ENCODE results near the gene ROBO2. TPM values are rescaled to one million over a fixed set of nuclear protein-coding genes. Genes with fewer than 3 reads are reported as not detected.

The ROBO2 gene
- total RNA-seq, 1 donor from 2014 or later = 8.9 TPM

DNA sequence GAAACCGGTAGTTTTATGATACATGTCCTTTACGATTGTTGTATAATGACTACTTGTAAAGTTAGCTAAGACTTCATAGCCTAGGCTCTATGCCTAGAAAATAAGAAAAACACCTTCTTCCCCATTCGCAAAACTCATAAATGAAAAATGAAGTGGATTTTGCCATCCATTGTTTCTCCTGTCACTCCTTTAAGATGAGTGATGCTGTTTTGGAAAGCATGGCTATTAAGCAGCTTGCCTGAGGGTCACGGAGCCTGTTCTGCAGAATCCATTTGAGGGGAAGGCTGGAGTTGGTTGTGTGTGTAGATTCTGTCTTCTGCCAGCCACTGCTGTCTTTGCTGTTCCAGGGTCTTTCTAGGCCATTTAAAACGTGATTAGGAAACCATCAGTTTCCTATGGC lies 31.5 kb downstream of the ROBO2 start:
- Histone ChIP-seq H3K9me3 (ENCODE audit: control insufficient read depth in 3 of 3, low read length in 3 of 3) (no peaks in the 10 kb centered on the region), H3K4me1 (ENCODE audit: control insufficient read depth in 3 of 3, insufficient read depth in 3 of 3, low read length in 3 of 3) (no peaks in the 10 kb centered on the region), H3K27me3 (ENCODE audit: control insufficient read depth in 3 of 3, insufficient read depth in 3 of 3, low read length in 3 of 3) (no peaks in the 10 kb centered on the region), H3K36me3 (ENCODE audit: control insufficient read depth in 3 of 3, insufficient read depth in 3 of 3, low read length in 3 of 3) (no peaks in the 10 kb centered on the region), H3K27ac (ENCODE audit: low read depth, low read length) (no peak overlapping the region), H3K4me3 (ENCODE audit: low read length in 3 of 3) (no peak overlapping the region), H3K9ac (ENCODE audit: low read depth in 1 of 3, low read length in 3 of 3) (no peak overlapping the region)

DNA sequence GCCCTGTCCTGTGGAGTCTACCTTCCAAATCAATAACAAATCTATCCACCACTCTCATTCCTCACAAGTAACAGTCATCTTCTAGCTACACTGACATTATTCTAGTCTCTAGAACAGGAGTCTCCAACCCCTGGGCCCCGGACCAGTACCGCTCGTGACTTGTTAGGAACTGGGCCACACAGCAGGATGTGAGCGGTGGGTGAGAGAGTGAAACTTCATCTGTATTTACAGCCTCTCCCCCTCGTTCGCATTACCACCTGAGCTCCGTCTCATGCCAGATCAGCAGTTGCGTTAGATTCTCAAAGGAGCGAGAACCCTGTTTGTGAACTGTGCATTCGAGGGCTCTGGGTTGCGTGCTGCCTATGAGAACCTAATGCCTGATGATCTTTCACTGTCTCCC lies 31.9 kb downstream of the ROBO2 start:
- Histone ChIP-seq H3K4me1 (ENCODE audit: control insufficient read depth in 3 of 3, insufficient read depth in 3 of 3, low read length in 3 of 3) (no peaks in the 10 kb centered on the region), H3K9me3 (ENCODE audit: control insufficient read depth in 3 of 3, low read length in 3 of 3) (no peaks in the 10 kb centered on the region), H3K9ac (ENCODE audit: low read depth in 1 of 3, low read length in 3 of 3) (no peak overlapping the region), H3K36me3 (ENCODE audit: control insufficient read depth in 3 of 3, insufficient read depth in 3 of 3, low read length in 3 of 3) (no peaks in the 10 kb centered on the region), H3K27ac (ENCODE audit: low read depth, low read length) (no peak overlapping the region), H3K27me3 (ENCODE audit: control insufficient read depth in 3 of 3, insufficient read depth in 3 of 3, low read length in 3 of 3) (no peaks in the 10 kb centered on the region), H3K4me3 (ENCODE audit: low read length in 3 of 3) (no peak overlapping the region)

DNA sequence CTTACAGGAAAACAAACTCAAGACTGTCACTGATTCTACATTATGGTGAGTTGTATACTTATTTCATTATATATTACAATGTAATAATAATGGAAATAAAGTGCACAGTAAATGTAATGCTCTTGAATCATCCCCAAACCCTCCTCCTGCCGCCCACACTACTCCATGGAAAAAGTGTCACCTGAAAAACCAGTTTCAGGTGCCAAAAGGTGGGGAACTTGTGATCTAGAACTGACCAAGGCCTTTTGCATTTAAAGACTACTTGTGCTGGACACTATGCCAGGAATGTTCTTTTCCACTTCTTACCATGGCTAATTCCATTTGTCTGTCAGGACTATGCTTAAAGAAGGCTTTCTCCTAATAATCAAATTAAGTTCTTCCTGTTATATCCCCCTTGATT lies 32.3 kb downstream of the ROBO2 start:
- Histone ChIP-seq H3K9ac (ENCODE audit: low read depth in 1 of 3, low read length in 3 of 3) (no peak overlapping the region), H3K36me3 (ENCODE audit: control insufficient read depth in 3 of 3, insufficient read depth in 3 of 3, low read length in 3 of 3) (no peaks in the 10 kb centered on the region), H3K4me3 (ENCODE audit: low read length in 3 of 3) (no peak overlapping the region), H3K27ac (ENCODE audit: low read depth, low read length) (no peak overlapping the region), H3K4me1 (ENCODE audit: control insufficient read depth in 3 of 3, insufficient read depth in 3 of 3, low read length in 3 of 3) (no peaks in the 10 kb centered on the region), H3K27me3 (ENCODE audit: control insufficient read depth in 3 of 3, insufficient read depth in 3 of 3, low read length in 3 of 3) (no peaks in the 10 kb centered on the region), H3K9me3 (ENCODE audit: control insufficient read depth in 3 of 3, low read length in 3 of 3) (no peaks in the 10 kb centered on the region)

DNA sequence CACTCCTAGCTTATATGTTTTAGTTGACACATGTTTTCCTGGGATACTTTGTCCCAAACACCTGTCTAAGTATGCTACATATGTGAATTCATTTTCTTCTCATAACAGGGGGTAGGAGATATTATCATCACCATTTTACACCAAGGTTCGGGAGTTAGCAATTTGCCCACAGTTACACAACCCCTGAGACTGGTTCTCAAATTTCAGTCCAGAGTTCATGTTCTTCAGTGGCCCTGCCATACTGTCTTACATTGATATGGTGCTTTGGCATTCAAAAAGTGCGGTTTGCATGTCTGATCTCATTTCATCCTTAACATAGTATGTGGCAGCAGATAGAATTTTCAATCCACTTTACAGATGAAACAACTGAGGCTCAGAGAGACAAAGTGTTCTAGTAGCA lies 38.4 kb downstream of the ROBO2 start:
- Histone ChIP-seq H3K9me3 (ENCODE audit: control insufficient read depth in 3 of 3, low read length in 3 of 3) (no peaks in the 10 kb centered on the region), H3K36me3 (ENCODE audit: control insufficient read depth in 3 of 3, insufficient read depth in 3 of 3, low read length in 3 of 3) (no peaks in the 10 kb centered on the region), H3K9ac (ENCODE audit: low read depth in 1 of 3, low read length in 3 of 3) (no peak overlapping the region), H3K4me3 (ENCODE audit: low read length in 3 of 3) (no peak overlapping the region), H3K4me1 (ENCODE audit: control insufficient read depth in 3 of 3, insufficient read depth in 3 of 3, low read length in 3 of 3) (no peaks in the 10 kb centered on the region), H3K27me3 (ENCODE audit: control insufficient read depth in 3 of 3, insufficient read depth in 3 of 3, low read length in 3 of 3) (no peaks in the 10 kb centered on the region), H3K27ac (ENCODE audit: low read depth, low read length) (no peak overlapping the region)

DNA sequence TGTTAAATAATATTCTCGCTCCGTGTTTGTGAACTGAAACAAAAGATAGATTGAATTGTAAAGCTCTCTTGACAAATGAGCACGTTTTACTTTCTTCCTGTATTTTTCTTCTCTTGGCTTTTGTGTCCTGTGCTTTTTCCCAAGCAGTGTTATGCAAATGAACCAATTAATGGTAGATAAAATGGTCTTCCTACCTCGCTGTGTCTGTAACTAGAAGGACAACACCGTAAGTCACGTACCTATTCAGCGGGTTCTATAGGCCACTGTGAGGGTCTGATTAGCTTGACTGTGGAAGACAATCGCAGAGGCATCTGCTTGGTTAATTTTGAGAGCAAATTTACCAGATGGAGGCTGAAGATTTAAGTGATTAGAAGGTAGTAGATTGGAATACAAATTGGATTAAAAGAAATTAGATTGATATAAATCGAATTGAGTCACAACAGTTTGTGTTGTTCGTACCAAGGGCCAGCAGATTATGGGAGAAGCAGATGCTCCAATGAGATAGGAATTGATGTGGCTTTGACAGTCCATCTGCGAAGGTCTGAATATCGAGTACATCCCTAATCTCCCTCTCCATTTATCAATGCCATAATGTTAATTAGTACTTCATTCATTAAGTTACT lies 40.2 kb downstream of the ROBO2 start:
- H3K27ac ChIP-seq (ENCODE audit: low read depth, low read length) = no peak overlapping the region
- H3K9ac ChIP-seq (ENCODE audit: low read depth in 1 of 3, low read length in 3 of 3) = no peak overlapping the region
- no peak overlapping the region for H3K4me3 ChIP-seq (ENCODE audit: low read length in 3 of 3)
- H3K4me1 ChIP-seq (ENCODE audit: control insufficient read depth in 3 of 3, insufficient read depth in 3 of 3, low read length in 3 of 3) = no peaks in the 10 kb centered on the region
- H3K9me3 ChIP-seq (ENCODE audit: control insufficient read depth in 3 of 3, low read length in 3 of 3) = no peaks in the 10 kb centered on the region
- H3K27me3 ChIP-seq (ENCODE audit: control insufficient read depth in 3 of 3, insufficient read depth in 3 of 3, low read length in 3 of 3) = no peaks in the 10 kb centered on the region
- H3K36me3 ChIP-seq (ENCODE audit: control insufficient read depth in 3 of 3, insufficient read depth in 3 of 3, low read length in 3 of 3) = no peaks in the 10 kb centered on the region

DNA sequence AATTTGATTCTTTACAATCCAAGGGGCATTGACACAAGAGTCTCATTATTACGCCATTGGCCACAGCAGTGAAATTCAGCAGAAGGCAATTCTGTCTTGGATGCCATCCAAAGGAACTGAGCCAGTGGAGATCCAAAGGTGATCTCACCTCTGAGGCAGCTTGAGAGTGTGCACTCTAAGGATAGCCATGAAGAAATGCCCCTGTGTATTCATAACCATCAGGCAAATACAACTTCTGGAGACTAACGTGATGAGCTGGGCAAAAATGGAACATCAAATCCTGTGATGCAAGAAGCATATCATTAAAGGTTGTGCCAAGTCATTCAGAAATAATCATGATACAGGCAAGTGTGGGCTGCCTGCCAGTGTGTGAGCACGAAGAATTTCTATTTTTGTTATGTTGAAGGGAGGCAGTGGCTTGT lies 41.4 kb downstream of the ROBO2 start:
- Histone ChIP-seq H3K9me3 (ENCODE audit: control insufficient read depth in 3 of 3, low read length in 3 of 3) (no peaks in the 10 kb centered on the region), H3K36me3 (ENCODE audit: control insufficient read depth in 3 of 3, insufficient read depth in 3 of 3, low read length in 3 of 3) (no peaks in the 10 kb centered on the region), H3K27me3 (ENCODE audit: control insufficient read depth in 3 of 3, insufficient read depth in 3 of 3, low read length in 3 of 3) (no peaks in the 10 kb centered on the region)

DNA sequence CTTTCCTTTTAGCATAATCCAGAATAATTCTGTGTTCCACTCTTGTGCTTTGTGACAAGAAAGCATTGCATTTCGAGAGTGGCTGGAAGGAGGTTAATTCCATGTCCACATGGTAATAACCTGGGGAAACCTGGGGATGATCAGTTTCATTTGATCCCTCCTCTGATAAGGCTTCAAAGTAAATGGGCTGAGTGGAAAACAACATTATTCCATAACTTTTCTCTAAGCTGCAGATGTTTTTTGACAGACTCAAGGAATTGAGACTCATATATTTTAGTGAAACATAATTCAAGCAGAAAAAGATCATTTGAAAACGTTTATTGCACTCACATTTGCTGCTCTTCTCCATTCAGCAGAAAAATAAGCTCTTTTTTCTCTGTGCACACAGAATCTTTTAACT lies 44.6 kb downstream of the ROBO2 start:
- Histone ChIP-seq H3K9ac (ENCODE audit: low read depth in 1 of 3, low read length in 3 of 3) (no peak overlapping the region), H3K9me3 (ENCODE audit: control insufficient read depth in 3 of 3, low read length in 3 of 3) (no peaks in the 10 kb centered on the region), H3K36me3 (ENCODE audit: control insufficient read depth in 3 of 3, insufficient read depth in 3 of 3, low read length in 3 of 3) (no peaks in the 10 kb centered on the region), H3K4me1 (ENCODE audit: control insufficient read depth in 3 of 3, insufficient read depth in 3 of 3, low read length in 3 of 3) (no peaks in the 10 kb centered on the region), H3K4me3 (ENCODE audit: low read length in 3 of 3) (no peak overlapping the region), H3K27ac (ENCODE audit: low read depth, low read length) (no peak overlapping the region), H3K27me3 (ENCODE audit: control insufficient read depth in 3 of 3, insufficient read depth in 3 of 3, low read length in 3 of 3) (no peaks in the 10 kb centered on the region)

More for the DNA sequence above, 41.4 kb downstream of the ROBO2 start:
- Histone ChIP-seq H3K27ac (ENCODE audit: low read depth, low read length) (no peak overlapping the region), H3K4me3 (ENCODE audit: low read length in 3 of 3) (no peak overlapping the region), H3K9ac (ENCODE audit: low read depth in 1 of 3, low read length in 3 of 3) (no peak overlapping the region), H3K4me1 (ENCODE audit: control insufficient read depth in 3 of 3, insufficient read depth in 3 of 3, low read length in 3 of 3) (no peaks in the 10 kb centered on the region)

DNA sequence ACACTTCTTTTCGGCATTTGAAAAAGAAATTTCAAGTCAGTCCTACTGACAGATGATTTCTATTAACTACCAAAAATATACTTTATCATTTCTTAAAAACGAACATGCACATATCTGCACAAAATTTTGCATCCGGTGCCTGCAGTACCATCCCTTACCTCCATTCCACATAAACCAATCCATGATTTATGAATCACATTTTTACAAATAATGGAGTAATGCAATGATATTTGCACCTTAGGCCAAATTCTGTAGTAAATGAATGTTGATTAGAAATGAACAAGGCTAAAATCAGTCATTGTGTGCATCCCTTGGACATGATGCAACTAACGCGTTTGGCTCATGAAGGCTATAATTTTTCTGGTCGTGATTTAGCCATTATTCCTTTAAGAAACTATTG lies 46.5 kb downstream of the ROBO2 start:
- Histone ChIP-seq H3K4me3 (ENCODE audit: low read length in 3 of 3) (no peak overlapping the region), H3K9me3 (ENCODE audit: control insufficient read depth in 3 of 3, low read length in 3 of 3) (no peaks in the 10 kb centered on the region), H3K27me3 (ENCODE audit: control insufficient read depth in 3 of 3, insufficient read depth in 3 of 3, low read length in 3 of 3) (no peaks in the 10 kb centered on the region), H3K27ac (ENCODE audit: low read depth, low read length) (no peak overlapping the region), H3K4me1 (ENCODE audit: control insufficient read depth in 3 of 3, insufficient read depth in 3 of 3, low read length in 3 of 3) (no peaks in the 10 kb centered on the region), H3K36me3 (ENCODE audit: control insufficient read depth in 3 of 3, insufficient read depth in 3 of 3, low read length in 3 of 3) (no peaks in the 10 kb centered on the region), H3K9ac (ENCODE audit: low read depth in 1 of 3, low read length in 3 of 3) (no peak overlapping the region)

DNA sequence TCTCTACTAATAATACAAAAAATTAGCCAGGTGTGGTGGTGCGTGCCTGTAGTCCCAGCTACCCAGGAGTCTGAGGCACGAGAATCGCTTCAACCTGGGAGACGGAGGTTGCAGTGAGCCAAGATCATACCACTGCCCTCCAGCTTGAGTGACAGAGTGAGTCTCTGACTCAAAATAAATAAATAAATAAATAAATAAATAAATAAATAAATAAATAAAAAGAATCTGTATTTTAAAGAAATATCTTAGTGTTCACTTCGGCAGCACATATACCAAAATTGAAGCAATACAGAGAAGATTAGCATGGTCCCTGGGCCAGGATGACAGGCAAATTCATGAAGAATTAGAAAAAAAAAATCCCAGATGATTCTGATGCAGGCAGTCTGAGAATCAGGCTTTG lies 51.9 kb downstream of the ROBO2 start:
- no peaks in the 10 kb centered on the region for H3K9me3 ChIP-seq (ENCODE audit: control insufficient read depth in 3 of 3, low read length in 3 of 3)
- H3K9ac ChIP-seq (ENCODE audit: low read depth in 1 of 3, low read length in 3 of 3) = no peak overlapping the region
- no peaks in the 10 kb centered on the region for H3K4me1 ChIP-seq (ENCODE audit: control insufficient read depth in 3 of 3, insufficient read depth in 3 of 3, low read length in 3 of 3)
- no peaks in the 10 kb centered on the region for H3K27me3 ChIP-seq (ENCODE audit: control insufficient read depth in 3 of 3, insufficient read depth in 3 of 3, low read length in 3 of 3)
- H3K36me3 ChIP-seq (ENCODE audit: control insufficient read depth in 3 of 3, insufficient read depth in 3 of 3, low read length in 3 of 3) = no peaks in the 10 kb centered on the region
- H3K27ac ChIP-seq (ENCODE audit: low read depth, low read length) = no peak overlapping the region
- H3K4me3 ChIP-seq (ENCODE audit: low read length in 3 of 3) = no peak overlapping the region

DNA sequence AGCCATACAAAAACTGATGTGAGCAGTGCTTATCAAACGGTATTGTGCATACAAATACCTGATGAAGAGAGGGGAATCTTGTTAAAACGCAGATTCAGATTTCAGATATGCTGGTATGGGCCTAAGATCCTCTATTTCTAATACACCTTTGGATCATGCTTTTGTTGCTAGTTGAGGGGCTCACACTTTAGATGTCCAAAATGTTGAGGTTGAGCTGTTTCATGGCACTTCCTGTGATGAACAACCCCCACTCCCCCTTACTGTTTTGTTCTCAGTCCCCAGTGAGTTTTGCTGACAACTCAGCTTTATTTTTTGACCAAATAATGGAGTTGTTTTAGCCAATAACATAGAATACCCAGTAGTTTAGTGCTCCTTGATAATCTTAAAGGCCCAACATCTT lies 53.2 kb downstream of the ROBO2 start:
- Histone ChIP-seq H3K27me3 (ENCODE audit: control insufficient read depth in 3 of 3, insufficient read depth in 3 of 3, low read length in 3 of 3) (no peaks in the 10 kb centered on the region), H3K9ac (ENCODE audit: low read depth in 1 of 3, low read length in 3 of 3) (no peak overlapping the region), H3K27ac (ENCODE audit: low read depth, low read length) (no peak overlapping the region), H3K9me3 (ENCODE audit: control insufficient read depth in 3 of 3, low read length in 3 of 3) (no peaks in the 10 kb centered on the region), H3K4me1 (ENCODE audit: control insufficient read depth in 3 of 3, insufficient read depth in 3 of 3, low read length in 3 of 3) (no peaks in the 10 kb centered on the region), H3K4me3 (ENCODE audit: low read length in 3 of 3) (no peak overlapping the region), H3K36me3 (ENCODE audit: control insufficient read depth in 3 of 3, insufficient read depth in 3 of 3, low read length in 3 of 3) (no peaks in the 10 kb centered on the region)

DNA sequence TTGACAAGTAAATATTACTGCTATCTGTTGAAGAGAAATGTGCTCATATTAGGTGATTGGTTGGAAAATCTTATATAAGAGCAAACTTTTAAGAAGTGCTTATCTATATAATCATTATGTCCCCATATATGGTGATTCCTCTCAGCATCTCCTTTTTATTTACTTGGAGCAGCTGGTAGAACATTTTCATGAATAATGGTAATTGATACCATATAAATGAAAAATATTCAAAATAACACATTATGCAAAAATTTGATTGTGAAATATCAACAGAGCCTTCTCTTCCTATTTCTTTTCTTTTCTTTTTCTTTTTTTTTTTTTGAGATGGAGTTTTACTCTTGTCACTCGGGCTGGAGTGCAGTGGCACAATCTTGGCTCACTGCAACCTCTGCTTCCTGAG lies 56.2 kb downstream of the ROBO2 start:
- Histone ChIP-seq H3K27me3 (ENCODE audit: control insufficient read depth in 3 of 3, insufficient read depth in 3 of 3, low read length in 3 of 3) (no peaks in the 10 kb centered on the region), H3K9ac (ENCODE audit: low read depth in 1 of 3, low read length in 3 of 3) (no peak overlapping the region), H3K27ac (ENCODE audit: low read depth, low read length) (no peak overlapping the region), H3K9me3 (ENCODE audit: control insufficient read depth in 3 of 3, low read length in 3 of 3) (no peaks in the 10 kb centered on the region), H3K4me3 (ENCODE audit: low read length in 3 of 3) (no peak overlapping the region), H3K4me1 (ENCODE audit: control insufficient read depth in 3 of 3, insufficient read depth in 3 of 3, low read length in 3 of 3) (no peaks in the 10 kb centered on the region), H3K36me3 (ENCODE audit: control insufficient read depth in 3 of 3, insufficient read depth in 3 of 3, low read length in 3 of 3) (no peaks in the 10 kb centered on the region)

All from skeletal muscle tissue (tissue), 4 donors.